DOHH2 (cell line): Measurements from ENCODE around the gene RAB39A.

Experiments used
- EZH2phosphoT487 ChIP-seq: fragments of 200-600 bp; sonication (generic); IDR thresholded peaks from 2 replicates; pipeline ENCODE4 v1.6.1; 2017; ENCODE audit warnings: borderline replicate concordance, mild to moderate bottlenecking, antibody characterized with exemption, low read length, moderate library complexity, mixed read lengths
- TF ChIP-seq, protein P1 (sequence below): fragments of 200-600 bp; sonication (generic); IDR thresholded peaks from one replicate; pipeline ENCODE4 v1.5.1; 2014; ENCODE audit warnings: antibody characterized with exemption, mild to moderate bottlenecking, low read depth, low read length; ENCODE audit not compliant: poor library complexity, severe bottlenecking

DNA sequence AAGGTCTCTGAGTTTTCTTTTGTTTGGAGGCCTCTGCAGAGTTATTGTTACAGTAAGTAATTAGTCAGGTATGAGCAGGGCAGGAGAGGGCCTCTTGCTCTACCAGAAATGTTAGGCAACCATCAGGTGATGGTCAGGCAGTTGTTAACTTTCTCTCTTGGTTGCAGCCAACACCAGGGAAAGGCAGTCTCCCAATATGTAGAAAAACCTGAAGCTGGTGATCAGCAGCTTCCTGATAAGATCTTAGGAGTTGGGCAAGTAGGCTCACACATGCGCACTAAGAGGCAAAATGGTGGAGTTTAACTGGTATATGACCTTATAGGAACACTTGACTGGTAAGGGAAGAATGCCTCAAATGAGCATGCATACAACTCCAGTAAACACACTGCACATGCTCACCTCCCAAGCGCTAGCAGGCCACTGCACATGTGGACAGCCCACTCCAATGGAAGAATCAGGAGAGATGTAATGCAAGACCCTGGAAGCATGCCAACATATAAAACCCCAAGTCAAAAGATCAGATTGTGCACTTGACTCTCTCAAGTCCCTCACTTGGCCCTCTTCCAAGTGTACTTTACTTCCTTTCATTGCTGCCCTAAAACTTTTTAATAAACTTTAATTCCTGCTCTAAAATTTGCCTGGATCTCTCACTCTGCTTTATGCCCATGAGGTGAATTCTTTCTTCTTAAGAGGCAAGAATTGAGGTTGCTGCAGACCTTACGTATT lies 46.0 kb upstream of the RAB39A start:
- TF ChIP-seq, protein P1, sequence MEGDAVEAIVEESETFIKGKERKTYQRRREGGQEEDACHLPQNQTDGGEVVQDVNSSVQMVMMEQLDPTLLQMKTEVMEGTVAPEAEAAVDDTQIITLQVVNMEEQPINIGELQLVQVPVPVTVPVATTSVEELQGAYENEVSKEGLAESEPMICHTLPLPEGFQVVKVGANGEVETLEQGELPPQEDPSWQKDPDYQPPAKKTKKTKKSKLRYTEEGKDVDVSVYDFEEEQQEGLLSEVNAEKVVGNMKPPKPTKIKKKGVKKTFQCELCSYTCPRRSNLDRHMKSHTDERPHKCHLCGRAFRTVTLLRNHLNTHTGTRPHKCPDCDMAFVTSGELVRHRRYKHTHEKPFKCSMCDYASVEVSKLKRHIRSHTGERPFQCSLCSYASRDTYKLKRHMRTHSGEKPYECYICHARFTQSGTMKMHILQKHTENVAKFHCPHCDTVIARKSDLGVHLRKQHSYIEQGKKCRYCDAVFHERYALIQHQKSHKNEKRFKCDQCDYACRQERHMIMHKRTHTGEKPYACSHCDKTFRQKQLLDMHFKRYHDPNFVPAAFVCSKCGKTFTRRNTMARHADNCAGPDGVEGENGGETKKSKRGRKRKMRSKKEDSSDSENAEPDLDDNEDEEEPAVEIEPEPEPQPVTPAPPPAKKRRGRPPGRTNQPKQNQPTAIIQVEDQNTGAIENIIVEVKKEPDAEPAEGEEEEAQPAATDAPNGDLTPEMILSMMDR = no peak
- no peak for TF ChIP-seq EZH2phosphoT487
